GM10248 (cell line): Measurements from ENCODE around the gene GBX1.

Source experiments
- CTCF ChIA-PET: fragments of 300-600 bp; sonication (Branson Sonifier 250); formaldehyde crosslinking; extraction: SDS; loops from one replicate; lab custom pipeline; 2021; ENCODE audit warnings: antibody characterized with exemption; lab: Yijun Ruan, JAX
- POLR2A ChIA-PET: fragments of 350-650 bp; sonication (Branson Sonifier 250); formaldehyde crosslinking; extraction: SDS; loops from one replicate; lab custom pipeline; 2020; ENCODE audit warnings: antibody characterized with exemption; lab: Yijun Ruan, JAX
- DNase-seq: peaks from one replicate; pipeline ENCODE4 v3.0.0; 2012; ENCODE audit errors: extremely low spot score
- CTCF ChIP-seq: IDR thresholded peaks from 2 replicates; pipeline ENCODE4 v1.5.1; 2012; ENCODE audit warnings: mild to moderate bottlenecking, low read depth; ENCODE audit errors: extremely low read depth, missing control alignments, control extremely low read depth

Gene GBX1

GRCh38 chr7:151115836-151116418 is 51.6 kb downstream of the GBX1 start:
- no peak for DNase-seq
- ChIA-PET POLR2A (no interaction called here), CTCF (interaction anchor here (6.0 kb wide), 1 partner anchor 8 kb away, joined by 49 read pairs; no protein-coding TSS in a partner anchor)
- TF ChIP-seq CTCF, result no peak

GRCh38 chr7:151115121-151115835 is 52.2 kb downstream of the GBX1 start:
- no peak for TF ChIP-seq CTCF
- no peak for DNase-seq
- ChIA-PET CTCF (interaction anchor here (6.0 kb wide), 1 partner anchor 9 kb away, joined by 49 read pairs; no protein-coding TSS in a partner anchor), POLR2A (no interaction called here)

- POLR2A ChIA-PET, result no interaction called here
- no peak for TF ChIP-seq CTCF
These were observed 53.1 kb downstream of the GBX1 start for GRCh38 chr7:151114151-151115090.

GRCh38 chr7:151113344-151114150 is 53.9 kb downstream of the GBX1 start:
- no peak for TF ChIP-seq CTCF
- ChIA-PET POLR2A (no interaction called here), CTCF (interaction anchor here (1.2 to 11.3 kb wide), 4 partner anchors 10 to 150 kb away, joined by 4 to 149 read pairs (median 40); partner anchors contain the start of gene AGAP3)
- no peak for DNase-seq

More at GRCh38 chr7:151114151-151115090, 53.1 kb downstream of the GBX1 start:
- no peak for DNase-seq
- CTCF ChIA-PET, result interaction anchor here (6.0 kb wide), 1 partner anchor 9 kb away, joined by 49 read pairs; no protein-coding TSS in a partner anchor

GRCh38 chr7:151110941-151111645 is 56.4 kb downstream of the GBX1 start:
- POLR2A ChIA-PET, result interaction anchor here (0.6 kb wide), 1 partner anchor 1099 kb away, joined by 3 read pairs; no protein-coding TSS in a partner anchor
- peak; percentile 92 for DNase-seq
- peak; percentile 94 for TF ChIP-seq CTCF
- CTCF ChIA-PET, result interaction anchor here (0.7 to 11.3 kb wide), 33 partner anchors 9 to 186 kb away, joined by 3 to 149 read pairs (median 4); partner anchors contain the start of genes ABCB8, AGAP3, FASTK and TMUB1
